GM19023 (cell line): Measurements from ENCODE around the gene AQP2.

ENCODE experiments used
- ATAC-seq: cut with Tn5 transposase; IDR thresholded peaks from one replicate; pipeline ENCODE4 v1.9.1; 2021; ENCODE audit warnings: mild to moderate bottlenecking, moderate library complexity; ENCODE audit not compliant: unreplicated experiment

The AQP2 gene

DNA sequence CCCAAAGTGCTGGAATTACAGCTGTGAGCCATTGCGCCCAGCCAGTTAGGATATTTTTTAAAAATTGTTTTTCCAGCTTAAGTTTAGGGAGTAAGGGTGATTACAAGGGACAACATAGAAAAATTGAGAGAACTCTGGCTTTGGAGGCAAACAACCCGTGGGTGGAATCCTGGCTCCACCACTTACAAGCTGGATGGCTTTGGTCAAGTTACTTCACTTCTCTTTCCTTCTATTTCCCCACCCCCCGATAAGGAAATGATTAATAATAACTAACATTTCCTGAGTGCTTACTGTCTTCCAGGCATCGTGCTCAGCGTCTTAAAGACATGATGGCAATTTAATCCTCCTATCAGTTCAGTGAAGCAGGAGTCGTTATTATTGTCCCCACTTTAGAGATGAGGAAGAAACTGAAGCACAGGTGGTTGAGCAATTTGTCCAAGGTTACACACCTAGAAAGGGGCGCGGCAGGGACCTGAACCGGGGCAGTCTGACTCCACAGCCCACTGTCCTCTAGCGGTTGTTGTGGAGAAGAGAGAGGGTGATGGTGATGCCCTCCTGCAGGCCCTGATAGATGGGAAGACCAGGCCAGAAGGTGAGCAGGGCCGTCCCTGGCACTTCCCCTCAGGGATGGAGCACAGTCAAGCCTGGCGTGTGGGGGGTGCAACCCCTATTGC lies 30.2 kb upstream of the AQP2 start:
- no peak for ATAC-seq

- ATAC-seq: no peak
Measured at GRCh38 chr12:49920915-49921286, 29.6 kb upstream of the AQP2 start.

DNA sequence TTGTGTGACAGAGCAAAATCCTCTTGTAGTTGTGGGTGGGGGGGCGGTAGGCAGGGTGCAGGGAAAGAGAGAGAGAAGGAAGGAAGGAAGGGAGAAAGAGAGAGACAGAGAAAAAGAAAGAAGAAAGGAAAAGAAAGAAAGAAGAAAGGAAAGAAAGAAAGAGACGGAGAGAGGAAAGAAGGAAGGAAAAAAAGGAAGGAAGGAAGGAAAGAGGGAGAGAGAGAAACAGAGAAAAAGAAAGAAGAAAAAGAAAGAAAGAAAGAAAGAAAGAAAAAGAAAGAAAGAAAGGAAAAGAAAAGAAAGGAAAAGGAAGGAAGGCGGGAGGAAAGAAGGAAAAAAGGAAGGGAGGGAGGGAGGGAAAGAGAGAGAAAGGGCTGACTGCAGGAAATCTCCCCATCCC lies 29.2 kb upstream of the AQP2 start:
- ATAC-seq: no peak

- ATAC-seq: no peak
Measured at GRCh38 chr12:49921936-49922335, 28.6 kb upstream of the AQP2 start.

DNA sequence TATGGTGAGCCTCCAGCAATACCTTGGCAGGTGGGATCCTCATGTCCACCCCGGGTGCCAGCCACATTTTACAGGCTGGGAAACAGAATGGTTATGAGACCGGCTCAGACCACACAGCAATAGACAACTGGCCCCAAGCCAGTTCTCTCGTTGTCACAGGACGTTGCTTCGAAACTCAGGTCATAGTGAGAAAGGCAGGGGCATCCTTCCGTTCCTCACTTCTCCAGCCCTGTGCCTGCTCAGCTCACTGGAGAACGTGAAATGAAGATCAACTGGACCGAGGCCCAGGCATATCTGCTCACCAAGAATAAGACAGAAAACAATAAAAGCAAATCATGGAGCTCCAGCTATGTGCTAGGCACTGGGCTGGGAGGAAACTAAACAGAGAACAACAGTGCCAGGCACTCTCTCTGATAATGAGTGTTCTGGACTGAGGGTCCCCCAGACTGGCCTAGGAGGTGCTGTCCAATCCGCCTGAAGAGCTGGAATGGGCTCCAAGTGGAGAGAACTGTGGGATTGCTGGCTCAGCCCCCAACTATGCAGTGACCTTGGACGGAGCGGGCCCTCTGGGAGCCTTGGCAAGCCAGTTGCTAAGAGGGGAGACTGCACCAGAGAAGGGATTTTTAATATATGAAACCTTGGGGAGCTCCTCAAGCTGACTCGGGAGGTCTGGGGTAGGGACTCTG lies 28.0 kb upstream of the AQP2 start:
- ATAC-seq: no peak

DNA sequence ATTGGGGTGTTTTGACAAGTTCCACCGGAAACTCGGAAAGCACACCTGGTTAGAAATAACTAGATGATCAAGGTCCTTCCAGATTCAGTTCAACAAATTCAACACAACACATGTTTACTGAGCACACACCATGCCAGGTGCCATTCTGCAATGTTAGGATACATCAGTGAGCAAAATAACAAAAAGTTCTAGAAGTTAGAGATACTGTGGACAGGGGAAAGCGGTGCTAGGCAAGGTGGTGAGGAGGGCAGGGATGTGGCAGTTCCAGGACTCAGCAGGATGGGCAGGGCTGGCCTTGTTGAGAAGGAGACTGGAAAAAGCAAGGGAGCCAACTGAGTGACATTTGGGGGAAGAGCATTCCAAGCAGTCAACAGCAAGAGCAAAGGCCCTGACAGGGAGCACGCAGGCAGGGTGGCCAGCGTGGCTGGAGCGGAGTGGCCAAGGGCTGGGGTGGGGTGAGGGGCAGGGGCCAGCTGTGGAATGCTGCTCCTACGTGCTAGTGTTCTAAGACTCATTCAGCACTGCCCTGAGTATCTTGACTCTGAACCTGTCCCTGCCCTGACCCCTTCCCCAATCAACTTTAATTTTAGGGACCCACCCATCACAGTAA lies 27.4 kb upstream of the AQP2 start:
- ATAC-seq: no peak

- ATAC-seq: no peak
Measured at GRCh38 chr12:49923880-49924556, 26.5 kb upstream of the AQP2 start.

DNA sequence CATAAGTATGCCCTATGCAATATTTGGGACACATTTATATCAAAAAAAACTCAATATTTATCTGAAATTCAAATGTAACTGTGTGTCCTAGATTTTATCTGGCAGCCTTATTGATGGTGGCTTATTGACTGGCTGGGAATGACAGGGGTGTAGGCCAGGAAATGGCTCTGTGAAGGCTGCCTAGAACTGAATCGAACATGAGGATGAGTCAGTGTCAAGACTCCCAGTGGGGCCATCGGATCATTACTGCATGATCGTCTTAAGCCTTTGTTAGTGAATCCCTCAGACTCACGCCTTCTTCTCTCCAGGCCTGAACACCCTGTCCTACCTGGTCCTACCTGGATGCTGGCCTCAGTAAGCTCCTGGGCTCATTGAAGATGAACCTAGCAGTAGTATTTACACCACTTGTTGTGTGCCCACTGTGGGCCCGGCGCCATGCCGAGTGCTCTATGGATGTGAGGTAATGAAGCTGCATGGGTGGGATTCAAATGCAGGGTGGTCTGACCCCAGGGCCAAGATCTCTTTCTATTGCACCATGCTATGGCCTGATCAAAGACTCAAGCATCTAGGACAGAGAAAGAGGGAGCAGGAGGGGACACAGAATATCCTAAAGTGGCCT lies 25.8 kb upstream of the AQP2 start:
- ATAC-seq: no peak

- no peak for ATAC-seq
Measured at GRCh38 chr12:49925433-49926204, 24.9 kb upstream of the AQP2 start.

GRCh38 chr12:49928471-49928870 lies 22.1 kb upstream of the AQP2 start:
- no peak for ATAC-seq

DNA sequence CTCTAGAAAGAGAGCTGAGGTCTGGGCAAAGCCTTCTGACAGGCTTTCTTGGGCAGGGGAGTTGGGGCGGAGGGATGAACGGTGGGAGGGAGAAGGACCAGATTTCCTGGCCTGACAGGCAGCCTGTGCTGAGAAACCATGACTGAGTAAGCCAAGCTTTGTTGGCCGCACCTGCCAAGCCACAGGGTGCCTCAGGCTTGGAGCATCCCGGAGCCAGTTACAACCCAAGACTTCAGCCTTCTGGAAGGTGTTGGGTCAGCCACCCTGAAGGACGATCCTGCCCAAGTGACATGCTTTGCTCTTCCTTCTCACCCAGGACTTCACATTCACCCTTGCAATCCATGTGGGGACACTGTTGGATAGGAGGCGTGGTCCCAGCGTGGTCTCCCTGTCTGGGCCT lies 21.0 kb upstream of the AQP2 start:
- no peak for ATAC-seq

GRCh38 chr12:49930515-49931288 lies 19.8 kb upstream of the AQP2 start:
- no peak for ATAC-seq

GRCh38 chr12:49932023-49932422 lies 18.5 kb upstream of the AQP2 start:
- ATAC-seq: no peak

DNA sequence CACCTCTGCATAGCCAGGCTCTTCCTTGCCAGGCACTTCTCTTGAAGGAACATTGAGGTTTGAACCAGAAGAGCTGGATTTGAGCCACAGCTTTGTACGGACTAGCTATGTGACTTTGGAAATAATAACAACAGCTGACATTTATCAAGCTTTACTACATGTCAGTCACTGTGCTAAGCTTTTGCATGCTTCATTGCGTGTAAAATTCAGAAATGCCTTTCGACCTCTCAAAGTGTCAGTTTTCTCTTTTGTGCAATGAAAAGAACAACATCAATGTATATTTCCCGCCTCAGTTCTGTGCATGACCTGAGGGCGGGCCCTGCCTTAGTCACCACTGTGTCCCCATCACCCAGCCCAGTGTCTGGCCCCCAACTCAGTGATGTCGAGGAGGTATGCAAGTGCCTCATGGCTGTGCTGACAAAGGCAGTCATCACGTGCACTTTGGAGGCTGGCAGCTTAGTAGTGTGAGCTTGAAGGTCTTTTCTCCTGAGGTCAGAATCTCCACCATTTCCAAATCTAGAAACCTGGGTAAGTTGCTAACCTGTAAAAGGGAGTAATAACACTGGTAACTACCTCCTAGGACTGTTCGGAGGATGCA lies 17.9 kb upstream of the AQP2 start:
- no peak for ATAC-seq

- no peak for ATAC-seq
Measured at GRCh38 chr12:49933796-49934195, 16.7 kb upstream of the AQP2 start.

DNA sequence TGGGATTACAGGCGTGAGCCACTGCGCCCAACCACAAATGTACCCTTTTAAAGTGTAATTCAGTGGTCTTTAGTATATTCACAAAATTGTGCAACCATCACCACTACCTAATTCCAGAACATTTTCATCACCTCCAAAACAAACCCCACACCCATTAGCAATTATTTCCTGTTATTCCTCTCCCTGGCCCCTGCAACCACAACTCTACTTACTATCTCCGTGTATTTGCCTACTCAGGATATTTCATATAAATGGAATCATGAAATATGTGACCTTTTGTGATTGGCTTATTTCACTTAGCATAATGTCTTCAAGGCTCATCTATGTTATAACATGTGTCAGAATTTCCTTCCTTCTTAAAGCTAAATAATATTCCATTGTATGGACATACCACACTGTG lies 16.0 kb upstream of the AQP2 start:
- ATAC-seq: no peak

DNA sequence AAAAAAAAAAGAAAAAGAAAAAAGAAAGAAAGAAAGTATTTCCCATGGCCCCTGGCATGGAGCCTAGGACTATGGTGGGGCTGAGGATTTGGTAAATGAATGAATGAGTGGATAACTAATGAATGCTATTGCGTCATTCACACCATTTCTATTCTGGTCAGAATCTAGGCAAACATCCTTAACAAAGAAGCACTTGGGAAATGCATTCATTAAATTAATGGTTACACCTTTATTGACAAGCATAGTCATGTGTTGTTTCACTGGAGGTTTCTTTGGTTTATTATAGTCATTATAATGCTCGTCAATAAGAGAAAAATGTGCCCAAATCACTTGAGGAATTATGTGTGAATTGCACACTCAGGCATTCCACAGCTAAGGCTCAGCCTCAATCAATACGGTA lies 13.6 kb upstream of the AQP2 start:
- no peak for ATAC-seq

- ATAC-seq: no peak
Measured at GRCh38 chr12:49937639-49938300, 12.8 kb upstream of the AQP2 start.

- ATAC-seq: no peak
Measured at GRCh38 chr12:49939307-49939706, 11.2 kb upstream of the AQP2 start.
